ENCODE measurements around the gene FXN.

DNA sequence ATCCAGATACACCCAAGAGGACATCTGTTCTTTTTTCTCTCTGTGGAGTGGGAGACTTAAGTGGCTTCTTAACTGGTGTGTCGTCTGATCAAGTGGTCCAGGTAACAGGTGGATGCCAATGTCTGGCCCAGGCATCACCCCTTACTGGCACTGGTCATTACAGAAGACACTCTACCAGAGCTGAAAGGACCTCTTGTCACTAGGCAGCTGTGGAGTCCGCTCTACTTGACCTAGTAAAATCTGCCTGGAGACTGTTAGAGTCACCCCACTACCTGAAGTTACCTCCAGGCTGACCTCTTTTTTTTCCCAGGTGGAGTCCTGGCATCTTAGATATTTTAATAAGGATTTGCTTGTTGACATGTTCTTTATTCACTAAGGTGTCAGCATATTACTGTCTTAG is 22.5 kb downstream of the FXN start:
- TF ChIP-seq POLR2A (IDR thresholded peaks at IDR 0.05; ENCODE audit: low read depth), result no peak
- TF ChIP-seq, protein P1, sequence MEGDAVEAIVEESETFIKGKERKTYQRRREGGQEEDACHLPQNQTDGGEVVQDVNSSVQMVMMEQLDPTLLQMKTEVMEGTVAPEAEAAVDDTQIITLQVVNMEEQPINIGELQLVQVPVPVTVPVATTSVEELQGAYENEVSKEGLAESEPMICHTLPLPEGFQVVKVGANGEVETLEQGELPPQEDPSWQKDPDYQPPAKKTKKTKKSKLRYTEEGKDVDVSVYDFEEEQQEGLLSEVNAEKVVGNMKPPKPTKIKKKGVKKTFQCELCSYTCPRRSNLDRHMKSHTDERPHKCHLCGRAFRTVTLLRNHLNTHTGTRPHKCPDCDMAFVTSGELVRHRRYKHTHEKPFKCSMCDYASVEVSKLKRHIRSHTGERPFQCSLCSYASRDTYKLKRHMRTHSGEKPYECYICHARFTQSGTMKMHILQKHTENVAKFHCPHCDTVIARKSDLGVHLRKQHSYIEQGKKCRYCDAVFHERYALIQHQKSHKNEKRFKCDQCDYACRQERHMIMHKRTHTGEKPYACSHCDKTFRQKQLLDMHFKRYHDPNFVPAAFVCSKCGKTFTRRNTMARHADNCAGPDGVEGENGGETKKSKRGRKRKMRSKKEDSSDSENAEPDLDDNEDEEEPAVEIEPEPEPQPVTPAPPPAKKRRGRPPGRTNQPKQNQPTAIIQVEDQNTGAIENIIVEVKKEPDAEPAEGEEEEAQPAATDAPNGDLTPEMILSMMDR (IDR thresholded peaks at IDR 0.05), result no peak
- TF ChIP-seq POLR2AphosphoS5 (IDR thresholded peaks at IDR 0.05), result no peak
